Body of pancreas (tissue), 4 donors: ENCODE results near the gene ASF1B. TPM values are rescaled to one million over a fixed set of nuclear protein-coding genes. Genes with fewer than 3 reads are reported as not detected.
"Not testable (repeated sequence)": the region's sequence is repeated elsewhere in the genome, so short reads cannot be mapped to it uniquely, and the experiment has no call there.

Experiments used
- ATAC-seq: fragments of 150-250 bp; one replicate; pipeline ENCODE4 v1.9.1; 2016
- DNase-seq, 4 donors: peaks; one replicate each; pipeline ENCODE4 v3.0.0-alpha.2; 2019
- H3K27ac ChIP-seq, 4 donors: fragments of 200-600 bp; sonication (generic); 1 replicate in 3 of 4; 2 replicates in 1 of 4; pipeline versions ENCODE4 v1.5.1 to v1.6.1; 2016 to 2019; ENCODE audit warnings: mild to moderate bottlenecking in 1 of 4, mixed read lengths in 1 of 4, moderate library complexity in 1 of 4
- H3K27me3 ChIP-seq, 2 donors: fragments of 200-600 bp; sonication (generic); one replicate each; pipeline ENCODE4 v1.6.0; 2016; ENCODE audit warnings: mild to moderate bottlenecking in 1 of 2
- H3K36me3 ChIP-seq, 2 donors: fragments of 200-600 bp; sonication (generic); replicated peaks in 1 of 2; 2 replicates each; pipeline ENCODE4 v1.5.1; 2016; ENCODE audit warnings: low read depth in 2 of 2; ENCODE audit not compliant: insufficient read depth in 1 of 2
- H3K4me1 ChIP-seq: fragments of 200-600 bp; sonication (generic); one replicate; pipeline ENCODE4 v1.6.0; 2016
- H3K4me3 ChIP-seq, 2 donors: fragments of 200-600 bp; sonication (generic); 1 replicate in 1 of 2; 2 replicates in 1 of 2; pipeline ENCODE4 v1.5.1; 2016 to 2019
- H3K9me3 ChIP-seq, 3 donors: fragments of 200-600 bp; sonication (generic); 1 replicate in 2 of 3; 2 replicates in 1 of 3; pipeline ENCODE4 v1.5.1; 2016
- CTCF ChIP-seq, 7 experiments: fragments of 450-650 bp in 4 of 7; fragments of 200-600 bp in 3 of 7; sonication (generic) in 3 of 7; IDR thresholded peaks; one replicate each; pipeline ENCODE4 v1.5.1; 2016 to 2019; ENCODE audit warnings: antibody characterized with exemption in 7 of 7
- POLR2A ChIP-seq, 3 donors: fragments of 450-650 bp; IDR thresholded peaks; one replicate each; pipeline ENCODE4 v1.6.1; 2016; ENCODE audit warnings: antibody characterized with exemption in 3 of 3, mild to moderate bottlenecking in 2 of 3
- WGBS, 2 donors: methylation state at CpG; one replicate each; pipeline ENCODE4 v1.1.5; 2017; 5-methylcytosine and 5-hydroxymethylcytosine counted together
- intact Hi-C: fragments of 100-400 bp; cut with DNase I; formaldehyde crosslinking; loops from one replicate; pipeline ENCODE4 v1.15.1; 2023
- total RNA-seq, 2 donors: library from RNA; depleted of rRNA; stranded (reverse); fragments of >200 nt; gene quantifications; one replicate each; pipeline ENCODE4 v1.1.0, GENCODE V29; 2016

The ASF1B gene
- total RNA-seq, 2 donors from 2014 or later = 0.26 to 1.6 TPM

DNA sequence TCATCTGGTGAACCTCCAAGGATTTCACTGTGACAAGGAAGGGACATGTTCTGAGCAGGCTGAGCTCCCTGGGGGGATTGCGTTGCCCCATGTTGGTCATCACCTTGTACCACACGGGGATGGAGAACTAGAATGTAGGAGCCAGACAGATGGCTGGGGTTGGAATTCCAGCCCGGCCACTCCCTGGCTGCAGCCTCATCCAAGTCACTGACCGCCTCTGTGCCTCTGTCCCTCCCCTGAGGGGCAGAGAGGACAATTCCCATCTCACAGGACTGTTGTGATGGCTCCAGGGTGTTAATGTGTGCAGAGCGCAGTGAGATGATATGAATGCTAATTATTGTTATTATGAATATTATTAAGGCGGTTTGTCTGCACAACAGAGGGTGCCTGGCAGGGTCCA, 45.5 kb upstream of the ASF1B start:
- no peak overlapping the region for H3K27ac ChIP-seq
- ATAC-seq = no peak
- WGBS, 2 donors = 90 to 93% methylated on average over 3 to 6 of the region's 6 CpGs
- no peaks in the 10 kb centered on the region for H3K27me3 ChIP-seq
- no peak overlapping the region for H3K4me3 ChIP-seq
- no peak for DNase-seq
- H3K36me3 ChIP-seq = no peaks in the 10 kb centered on the region
- no peaks in the 10 kb centered on the region for H3K9me3 ChIP-seq
- no peaks in the 10 kb centered on the region for H3K4me1 ChIP-seq
- TF ChIP-seq CTCF (IDR thresholded peaks at IDR 0.05) = no peak
- TF ChIP-seq POLR2A (IDR thresholded peaks at IDR 0.05) = no peak
- intact Hi-C loops = no loop called here

- H3K9me3 ChIP-seq, H3K4me1 ChIP-seq, DNase-seq, H3K4me3 ChIP-seq, H3K27me3 ChIP-seq, ATAC-seq, H3K27ac ChIP-seq, intact Hi-C loops, H3K36me3 ChIP-seq: not testable (repeated sequence)
- 87 to 88% methylated on average over 9 to 12 of the region's 12 CpGs for WGBS, 2 donors
Observed at GRCh38 chr19:14181199-14181598, 44.8 kb upstream of the ASF1B start.

- Histone ChIP-seq H3K36me3 (no peaks in the 10 kb centered on the region), H3K9me3 (no peaks in the 10 kb centered on the region), H3K27me3 (no peaks in the 10 kb centered on the region), H3K4me3 (no peak overlapping the region), H3K4me1 (no peaks in the 10 kb centered on the region), H3K27ac (no peak overlapping the region)
- intact Hi-C loops = no loop called here
- TF ChIP-seq CTCF (IDR thresholded peaks at IDR 0.05) (no peak), POLR2A (IDR thresholded peaks at IDR 0.05) (no peak)
- ATAC-seq (no peak), DNase-seq (no peak)
- WGBS, 2 donors = 96 to 97% methylated on average over 11 to 17 of the region's 23 CpGs
Observed at GRCh38 chr19:14177496-14178074, 41.2 kb upstream of the ASF1B start.

- 88 to 95% methylated on average over 6 of the region's 6 CpGs for WGBS, 2 donors
Observed at GRCh38 chr19:14175351-14175792, 39.0 kb upstream of the ASF1B start.

DNA sequence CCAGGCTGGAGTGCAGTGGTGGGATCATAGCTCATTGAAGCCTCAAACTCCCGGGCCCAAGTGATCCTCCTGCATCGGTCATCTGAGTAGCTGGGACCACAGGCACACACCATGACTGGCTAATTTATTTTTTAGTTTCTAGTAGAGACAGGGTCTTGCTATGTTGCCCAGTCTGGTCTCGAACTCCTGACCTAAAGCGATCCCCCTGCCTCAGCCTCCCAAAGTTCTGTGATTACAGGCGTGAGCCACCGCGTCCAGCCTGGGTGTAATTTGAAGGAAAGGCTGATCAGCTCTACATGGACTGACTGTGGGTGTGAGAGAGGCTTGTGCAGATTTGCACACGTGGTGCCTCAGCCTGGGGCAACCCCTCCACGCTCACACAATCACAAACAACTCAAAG, 38.5 kb upstream of the ASF1B start:
- Histone ChIP-seq H3K4me1 (no peaks in the 10 kb centered on the region), H3K9me3 (no peaks in the 10 kb centered on the region), H3K27me3 (no peaks in the 10 kb centered on the region), H3K4me3 (no peak overlapping the region), H3K36me3 (no peaks in the 10 kb centered on the region), H3K27ac (no peak overlapping the region)
- WGBS, 2 donors = 95% methylated on average over 7 to 9 of the region's 9 CpGs
- DNase-seq (no peak), ATAC-seq (no peak)
- TF ChIP-seq CTCF (IDR thresholded peaks at IDR 0.05) (no peak), POLR2A (IDR thresholded peaks at IDR 0.05) (no peak)
- intact Hi-C loops = no loop called here

More at GRCh38 chr19:14175351-14175792, 39.0 kb upstream of the ASF1B start:
- intact Hi-C loops = no loop called here
- TF ChIP-seq CTCF (IDR thresholded peaks at IDR 0.05) (no peak), POLR2A (IDR thresholded peaks at IDR 0.05) (no peak)
- H3K27me3 ChIP-seq = no peaks in the 10 kb centered on the region
- ATAC-seq (no peak), DNase-seq (no peak)
- H3K4me3 ChIP-seq = no peak overlapping the region
- no peaks in the 10 kb centered on the region for H3K36me3 ChIP-seq
- no peaks in the 10 kb centered on the region for H3K9me3 ChIP-seq
- no peak overlapping the region for H3K27ac ChIP-seq
- no peaks in the 10 kb centered on the region for H3K4me1 ChIP-seq
